HG02678 (cell line): Measurements from ENCODE around the gene TRAM2.

ENCODE experiments used
- ATAC-seq: cut with Tn5 transposase; IDR thresholded peaks from one replicate; pipeline ENCODE4 v1.9.1; 2021; ENCODE audit warnings: mild to moderate bottlenecking, moderate library complexity; ENCODE audit not compliant: unreplicated experiment

The TRAM2 gene

GRCh38 chr6:52533491-52533890 is 43.4 kb downstream of the TRAM2 start:
- ATAC-seq: no peak

GRCh38 chr6:52532457-52532856 is 44.4 kb downstream of the TRAM2 start:
- no peak for ATAC-seq

GRCh38 chr6:52531834-52532233 is 45.0 kb downstream of the TRAM2 start:
- no peak for ATAC-seq

- no peak for ATAC-seq
These were observed 45.5 kb downstream of the TRAM2 start for GRCh38 chr6:52531396-52531795.

GRCh38 chr6:52530351-52530750 is 46.5 kb downstream of the TRAM2 start:
- ATAC-seq: no peak

- ATAC-seq: no peak
These were observed 47.5 kb downstream of the TRAM2 start for GRCh38 chr6:52529311-52529710.

- no peak for ATAC-seq
These were observed 49.4 kb downstream of the TRAM2 start for GRCh38 chr6:52527436-52527835.

GRCh38 chr6:52526634-52527033 is 50.2 kb downstream of the TRAM2 start:
- ATAC-seq: no peak

GRCh38 chr6:52524918-52525317 is 51.9 kb downstream of the TRAM2 start:
- ATAC-seq: no peak

GRCh38 chr6:52523378-52524142 is 53.3 kb downstream of the TRAM2 start:
- ATAC-seq: no peak

- ATAC-seq: no peak
These were observed 54.2 kb downstream of the TRAM2 start for GRCh38 chr6:52522655-52523054.

- no peak for ATAC-seq
These were observed 54.7 kb downstream of the TRAM2 start for GRCh38 chr6:52522151-52522626.

- no peak for ATAC-seq
These were observed 57.2 kb downstream of the TRAM2 start for GRCh38 chr6:52519618-52520017.

- ATAC-seq: no peak
These were observed 58.4 kb downstream of the TRAM2 start for GRCh38 chr6:52518279-52518945.

- peak; percentile 76 for ATAC-seq
These were observed 59.2 kb downstream of the TRAM2 start for GRCh38 chr6:52517502-52518278.

- ATAC-seq: no peak
These were observed 59.9 kb downstream of the TRAM2 start for GRCh38 chr6:52516943-52517342.

GRCh38 chr6:52516269-52516668 is 60.6 kb downstream of the TRAM2 start:
- no peak for ATAC-seq

GRCh38 chr6:52515219-52515960 is 61.5 kb downstream of the TRAM2 start:
- ATAC-seq: no peak

- ATAC-seq: no peak
These were observed 62.3 kb downstream of the TRAM2 start for GRCh38 chr6:52514514-52514913.

- ATAC-seq: no peak
These were observed 63.0 kb downstream of the TRAM2 start for GRCh38 chr6:52513896-52514295.

GRCh38 chr6:52513464-52513863 is 63.4 kb downstream of the TRAM2 start:
- ATAC-seq: no peak
